GM19372 (cell line): ENCODE measurements around the gene ERG.

Experiments used
- ATAC-seq: cut with Tn5 transposase; IDR thresholded peaks from one replicate; pipeline ENCODE4 v1.9.1; 2021; ENCODE audit warnings: mild to moderate bottlenecking, low read depth, moderate library complexity; ENCODE audit not compliant: unreplicated experiment

Gene ERG

DNA sequence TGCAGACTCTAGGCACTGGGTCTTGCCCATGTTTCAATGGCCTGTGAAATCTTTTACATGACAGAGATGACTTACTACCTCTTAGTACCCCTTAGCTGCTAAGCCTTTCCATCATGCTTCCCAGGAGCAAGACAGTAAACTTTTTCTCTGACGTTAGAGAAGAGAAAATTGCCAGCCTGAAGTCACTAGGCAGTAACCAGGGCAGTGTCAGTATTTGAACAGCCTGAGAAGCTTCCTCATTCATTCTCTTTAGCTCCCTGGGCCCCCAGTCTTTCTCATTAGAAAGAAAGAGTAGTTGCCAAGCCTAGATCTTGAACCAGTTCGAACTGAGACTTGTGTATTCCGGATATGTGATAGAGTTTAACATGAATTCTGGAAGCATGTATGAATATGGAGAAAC, 99.2 kb downstream of the ERG start:
- no peak for ATAC-seq

DNA sequence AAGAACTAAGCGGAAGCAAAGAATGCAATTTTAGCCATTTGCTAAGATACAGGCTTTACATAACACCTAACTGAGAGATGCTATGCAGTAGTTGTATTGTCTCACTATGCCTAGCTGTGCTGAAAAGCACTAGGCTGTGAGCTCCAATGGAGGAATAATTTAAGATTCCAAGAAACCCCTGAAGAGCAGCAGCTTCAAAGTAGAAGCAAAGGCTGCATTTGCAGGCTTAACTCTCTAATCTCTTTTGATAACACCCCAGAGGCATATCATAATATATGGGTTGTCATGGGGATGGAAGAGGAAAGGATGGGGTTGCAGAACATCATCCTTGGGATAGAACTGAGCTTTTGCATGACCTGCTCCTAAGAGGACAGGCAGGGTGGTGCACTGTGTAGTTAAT, 102.0 kb downstream of the ERG start:
- no peak for ATAC-seq

DNA sequence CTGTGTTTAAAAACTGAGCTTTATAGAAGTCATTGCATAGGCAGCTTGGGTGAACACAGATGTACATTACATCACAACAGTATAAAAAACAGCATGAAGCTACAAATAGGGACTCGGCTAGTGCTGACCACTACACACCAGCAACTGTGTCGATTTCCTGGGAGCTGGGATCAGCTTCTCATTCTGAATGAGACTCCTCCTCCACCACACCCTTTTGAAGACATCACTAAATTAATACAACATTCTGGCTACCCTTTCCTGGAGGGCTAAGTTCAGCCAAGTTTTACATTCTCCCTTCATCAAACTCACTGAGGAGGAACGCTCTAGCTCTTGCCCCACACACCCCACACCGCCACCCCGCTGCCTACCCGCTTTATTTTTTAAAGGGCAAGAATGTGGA, 102.7 kb downstream of the ERG start:
- ATAC-seq: no peak

DNA sequence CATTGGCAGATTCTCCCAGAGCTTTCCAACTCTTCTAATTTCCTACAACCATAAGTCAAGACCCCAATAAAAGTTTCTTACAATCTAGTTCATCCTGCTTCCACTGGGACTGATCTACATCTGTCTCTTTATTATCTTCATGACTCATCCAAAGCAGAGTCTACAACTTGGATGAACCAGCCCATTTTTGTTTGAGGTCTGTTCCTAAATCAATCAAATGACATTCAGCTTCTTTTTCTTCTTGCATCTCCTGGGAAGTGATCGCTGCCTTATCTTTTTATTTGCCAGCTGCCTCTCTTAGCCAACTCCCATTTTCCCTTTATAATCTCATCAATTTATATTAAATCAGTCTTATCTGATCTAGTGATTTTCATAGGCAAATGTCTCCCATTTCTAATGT, 105.6 kb downstream of the ERG start:
- ATAC-seq: no peak

DNA sequence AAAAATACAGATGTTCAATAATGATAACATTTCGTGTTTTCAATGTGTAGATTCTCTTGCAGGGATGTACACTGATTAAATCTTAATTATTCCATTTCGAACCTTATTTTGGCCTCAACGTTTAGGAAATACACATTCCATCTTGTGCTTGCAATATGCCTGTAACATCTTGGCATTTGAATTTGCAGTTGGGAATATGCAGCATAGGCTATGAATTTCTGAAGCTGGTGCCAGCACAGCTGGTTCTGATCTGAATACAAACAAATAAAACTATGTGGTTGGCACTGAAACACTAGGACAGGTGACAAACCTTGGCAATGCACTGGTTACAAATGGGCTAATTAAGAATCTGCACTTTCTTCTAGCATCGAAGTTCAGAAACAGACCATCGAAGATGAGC, 108.4 kb downstream of the ERG start:
- no peak for ATAC-seq

DNA sequence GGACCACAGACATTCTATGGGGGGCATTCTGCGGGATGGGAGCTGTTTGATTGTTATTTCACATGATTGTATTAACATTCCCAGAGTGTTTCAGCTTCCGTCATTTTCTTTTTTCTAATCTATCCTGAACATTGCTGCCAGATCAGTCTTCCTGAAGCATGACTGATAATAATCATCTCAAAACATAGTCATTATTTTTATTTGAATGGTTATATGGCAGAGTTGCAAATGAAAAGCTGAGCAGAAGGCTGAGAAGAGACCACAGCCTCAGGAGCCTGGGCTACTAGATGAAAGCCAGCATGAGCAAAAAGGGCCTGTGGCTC, 109.0 kb downstream of the ERG start:
- no peak for ATAC-seq

DNA sequence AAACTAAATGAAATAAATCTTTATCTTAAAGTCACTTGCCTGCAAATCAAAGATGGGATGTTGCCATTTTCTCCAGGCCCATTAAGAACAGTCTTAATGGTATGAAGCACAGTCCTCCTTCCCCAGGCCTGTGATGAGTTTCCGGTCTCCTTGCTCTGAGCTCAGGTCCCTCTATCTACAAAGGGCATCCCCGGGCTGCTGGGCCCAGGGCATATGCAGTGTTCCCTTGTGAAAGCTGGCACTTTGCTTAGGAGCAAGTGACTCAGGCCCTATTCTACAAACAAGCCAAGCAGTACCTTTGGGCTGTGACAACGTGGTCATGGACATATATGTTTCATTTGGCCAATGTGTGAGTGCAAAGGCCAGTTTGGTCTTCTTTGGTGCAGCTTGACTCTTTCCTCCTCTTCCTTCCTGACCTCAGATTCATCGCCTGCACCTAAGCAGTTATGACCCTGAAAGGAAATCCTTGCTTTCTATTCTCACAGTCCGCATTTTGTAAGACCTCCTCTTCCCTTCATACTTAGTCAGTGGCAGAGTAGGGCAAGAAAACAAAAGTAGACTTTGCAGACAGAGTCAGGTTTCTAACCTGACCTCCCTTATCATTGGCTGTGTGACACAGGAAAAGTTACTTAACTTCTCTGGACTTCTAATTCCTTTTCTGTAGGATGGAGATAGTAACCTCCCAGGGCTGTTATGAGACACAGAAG, 109.5 kb downstream of the ERG start:
- ATAC-seq: no peak

DNA sequence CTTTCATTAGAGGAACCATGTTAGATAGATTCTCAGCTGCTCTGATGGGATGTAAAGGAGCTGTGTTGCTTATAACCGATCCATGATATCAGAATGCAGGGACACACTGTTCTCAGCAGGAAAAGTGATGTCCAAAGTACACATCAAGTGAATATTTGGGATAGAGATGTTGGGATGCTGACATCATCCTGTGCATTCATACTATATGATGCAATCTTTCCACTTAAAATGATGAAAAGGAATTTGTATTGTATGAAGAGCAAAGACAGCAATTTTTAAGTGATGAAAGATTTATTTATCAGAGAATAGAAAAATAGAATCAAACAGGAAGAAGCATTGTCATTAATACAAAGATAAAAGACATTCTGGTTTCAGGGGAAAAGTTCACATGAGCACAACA, 110.1 kb downstream of the ERG start:
- no peak for ATAC-seq

DNA sequence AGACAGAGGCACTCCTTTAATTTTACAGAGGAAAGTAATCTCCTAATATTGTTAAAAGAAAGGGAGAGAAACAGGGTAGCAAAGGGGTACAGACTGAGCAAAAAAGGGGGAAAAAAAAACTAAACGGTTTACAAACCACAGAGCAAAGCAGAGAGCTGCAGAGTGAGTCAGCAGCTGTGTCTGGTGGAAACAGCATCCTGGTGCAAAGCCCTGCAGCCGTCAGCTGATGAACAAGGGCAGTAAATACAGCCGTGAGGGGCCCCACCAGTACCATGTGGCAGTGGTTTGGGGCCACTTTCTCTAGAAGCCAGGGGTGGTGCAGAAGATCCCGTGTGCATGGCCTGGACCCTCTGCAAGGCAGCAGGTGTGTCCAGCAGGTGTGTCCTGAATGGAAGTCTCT, 111.3 kb downstream of the ERG start:
- ATAC-seq: no peak

DNA sequence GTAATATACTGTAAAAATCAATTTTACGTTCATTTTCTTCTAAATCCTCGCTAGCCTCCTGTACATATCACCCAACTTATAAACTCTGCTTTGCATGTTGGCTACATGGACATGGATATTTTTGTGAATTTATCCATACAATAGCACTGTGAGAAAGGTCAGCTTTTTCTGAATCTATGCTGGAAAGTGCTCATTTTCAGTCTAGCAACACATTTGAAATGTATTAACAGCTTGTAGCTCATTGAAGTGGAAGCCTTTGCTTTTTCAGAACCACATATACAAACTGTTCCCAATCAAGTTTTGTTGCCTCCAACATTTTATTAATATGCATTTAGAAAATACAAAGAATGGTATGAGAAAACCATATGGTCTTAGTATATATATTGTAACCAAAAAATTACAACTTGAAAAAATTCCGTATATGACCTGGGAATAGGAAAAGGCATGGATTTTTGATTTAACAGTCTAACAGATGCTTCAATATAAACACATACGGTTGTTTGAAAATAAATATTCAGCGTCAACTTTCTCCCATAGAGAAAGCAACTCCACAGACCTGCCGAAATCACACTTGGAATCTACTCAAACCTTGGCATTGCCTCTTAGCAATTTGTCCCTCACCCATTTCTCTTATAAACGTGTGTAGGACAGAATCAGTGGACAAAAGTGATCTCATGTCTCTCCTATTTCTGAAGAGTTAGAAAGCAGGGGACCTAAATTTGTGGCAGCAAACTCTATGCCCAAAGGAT, 112.7 kb downstream of the ERG start:
- ATAC-seq: no peak

DNA sequence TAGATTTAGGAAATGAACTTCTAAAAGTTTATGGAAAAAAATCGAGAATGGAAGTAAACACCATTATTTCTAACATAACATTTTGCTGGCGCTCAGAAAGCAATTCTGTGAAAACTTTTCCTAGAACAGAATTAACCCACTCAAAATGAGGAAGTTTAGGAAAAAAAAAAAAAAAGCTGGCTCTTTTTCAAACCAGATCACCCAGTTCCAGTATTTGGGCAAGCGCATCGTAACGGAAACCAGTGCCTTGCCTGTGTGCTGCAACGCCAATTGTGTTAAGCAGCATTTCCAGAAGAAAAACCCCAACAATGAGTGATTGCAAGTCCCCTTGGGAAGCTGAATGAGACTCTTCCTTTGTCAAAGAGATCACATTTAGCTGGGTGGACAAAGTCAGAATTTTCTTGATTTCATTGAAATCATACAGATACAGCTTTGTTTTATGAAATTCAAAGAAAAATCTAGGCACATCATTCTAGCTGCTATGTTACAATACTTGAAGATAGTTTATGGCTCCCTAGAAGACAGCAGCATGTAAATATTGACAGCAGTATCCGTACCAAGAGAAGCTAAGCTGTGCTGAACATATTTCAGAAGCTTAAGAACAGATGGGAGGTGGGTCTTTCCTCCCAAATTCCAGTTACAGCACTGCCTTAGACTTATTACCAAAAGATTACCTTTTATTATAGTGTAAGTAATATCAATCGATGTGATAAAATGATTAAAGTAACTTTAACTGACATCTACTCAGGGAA, 113.4 kb downstream of the ERG start:
- ATAC-seq: no peak

DNA sequence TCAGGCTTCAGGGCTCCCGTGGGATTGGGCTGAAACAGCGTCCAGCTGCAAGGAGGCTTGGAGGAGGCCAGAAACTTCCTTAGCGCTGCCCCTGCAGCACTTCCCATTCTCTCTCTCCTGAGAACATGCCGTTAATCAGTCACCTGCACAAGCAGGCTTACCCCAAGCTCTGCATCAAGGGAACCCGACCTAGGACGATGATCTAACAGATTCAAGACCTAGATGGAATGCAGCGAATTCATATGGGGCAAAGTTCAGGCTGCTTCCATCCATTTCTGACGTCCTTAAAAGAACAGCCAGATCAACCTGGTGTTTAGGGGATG, 114.1 kb downstream of the ERG start:
- no peak for ATAC-seq

DNA sequence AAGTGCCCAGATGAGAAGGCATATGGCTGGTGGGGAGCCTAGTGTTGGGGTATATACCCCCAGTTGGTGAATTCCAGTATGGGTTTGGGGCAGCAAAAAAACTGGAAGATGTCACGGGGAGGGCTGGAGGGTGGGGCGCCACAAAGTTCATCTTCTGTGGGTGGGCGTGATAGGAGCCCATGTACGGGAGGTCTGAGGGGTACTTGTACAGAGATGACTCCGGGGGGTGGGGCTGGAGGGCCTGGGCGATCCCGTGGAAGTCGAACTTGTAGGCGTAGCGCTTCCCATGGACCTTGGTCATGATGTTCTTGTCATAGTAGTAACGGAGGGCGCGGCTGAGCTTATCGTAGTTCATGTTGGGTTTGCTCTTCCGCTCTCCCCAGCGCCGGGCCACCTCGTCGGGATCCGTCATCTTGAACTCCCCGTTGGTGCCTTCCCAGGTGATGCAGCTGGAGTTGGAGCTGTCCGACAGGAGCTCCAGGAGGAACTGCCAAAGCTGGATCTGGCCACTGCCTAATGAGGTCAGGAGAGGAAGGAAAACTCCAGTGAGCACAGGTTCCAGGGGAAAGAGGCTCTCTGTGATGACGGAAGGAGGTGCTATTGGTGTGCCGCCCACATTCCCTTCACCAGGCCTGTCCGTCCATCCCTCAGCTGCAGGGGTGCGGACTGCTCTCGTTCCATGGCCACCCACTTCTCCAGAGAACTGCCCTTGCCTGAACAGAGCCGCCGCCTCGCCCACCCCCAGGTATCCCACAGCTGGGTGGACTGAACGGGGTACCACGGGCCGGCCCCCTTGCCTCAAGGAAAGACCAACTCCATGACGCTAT, 114.7 kb downstream of the ERG start:
- no peak for ATAC-seq

DNA sequence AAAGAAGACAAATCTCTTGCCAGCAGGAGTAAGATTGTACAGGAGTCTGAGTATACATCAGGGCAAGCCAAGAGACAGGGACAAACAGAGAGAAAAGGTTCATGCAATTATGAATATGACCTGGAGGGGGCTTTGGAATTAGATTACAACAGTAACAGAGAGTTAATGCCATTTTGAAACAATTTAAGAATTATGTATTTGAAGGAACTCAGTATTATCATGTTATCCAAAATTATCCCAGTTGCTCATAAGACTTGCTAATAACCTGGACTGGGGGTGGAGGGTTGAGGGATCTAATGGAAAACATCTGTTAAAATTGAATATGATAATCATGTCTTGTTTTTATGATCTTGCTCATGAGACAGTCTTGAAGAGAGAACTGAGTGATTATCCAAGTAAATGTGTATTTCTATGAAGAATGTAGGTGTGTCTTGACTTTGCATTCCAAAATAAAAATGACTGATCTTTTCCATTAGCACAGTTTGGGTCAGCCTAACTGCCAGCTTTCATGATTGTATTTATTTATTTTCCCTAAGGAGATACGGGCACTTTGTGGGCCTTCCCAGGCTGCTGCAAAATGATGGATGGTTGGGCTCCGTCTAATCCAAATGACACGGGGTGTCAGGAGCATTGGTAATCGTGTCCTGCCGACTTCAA, 117.7 kb downstream of the ERG start:
- ATAC-seq: no peak

DNA sequence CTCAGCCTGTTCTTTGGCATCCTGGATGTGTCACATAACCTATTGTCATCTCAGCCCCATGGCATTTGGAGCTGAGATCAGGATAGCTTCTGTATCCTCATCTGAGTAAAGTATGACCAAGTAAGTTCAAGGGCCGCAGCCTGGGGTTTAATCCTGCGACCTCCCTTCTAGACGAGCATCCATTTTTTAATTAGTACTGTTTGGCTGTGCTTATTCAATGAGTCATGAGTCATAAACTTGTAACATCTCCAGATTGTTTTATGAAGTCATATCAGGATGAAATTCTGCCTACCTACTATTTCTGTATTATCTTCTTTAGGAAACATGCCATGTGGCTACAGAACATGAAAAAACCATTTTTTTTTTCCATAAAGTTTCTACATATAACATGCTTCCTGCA, 119.1 kb downstream of the ERG start:
- no peak for ATAC-seq

DNA sequence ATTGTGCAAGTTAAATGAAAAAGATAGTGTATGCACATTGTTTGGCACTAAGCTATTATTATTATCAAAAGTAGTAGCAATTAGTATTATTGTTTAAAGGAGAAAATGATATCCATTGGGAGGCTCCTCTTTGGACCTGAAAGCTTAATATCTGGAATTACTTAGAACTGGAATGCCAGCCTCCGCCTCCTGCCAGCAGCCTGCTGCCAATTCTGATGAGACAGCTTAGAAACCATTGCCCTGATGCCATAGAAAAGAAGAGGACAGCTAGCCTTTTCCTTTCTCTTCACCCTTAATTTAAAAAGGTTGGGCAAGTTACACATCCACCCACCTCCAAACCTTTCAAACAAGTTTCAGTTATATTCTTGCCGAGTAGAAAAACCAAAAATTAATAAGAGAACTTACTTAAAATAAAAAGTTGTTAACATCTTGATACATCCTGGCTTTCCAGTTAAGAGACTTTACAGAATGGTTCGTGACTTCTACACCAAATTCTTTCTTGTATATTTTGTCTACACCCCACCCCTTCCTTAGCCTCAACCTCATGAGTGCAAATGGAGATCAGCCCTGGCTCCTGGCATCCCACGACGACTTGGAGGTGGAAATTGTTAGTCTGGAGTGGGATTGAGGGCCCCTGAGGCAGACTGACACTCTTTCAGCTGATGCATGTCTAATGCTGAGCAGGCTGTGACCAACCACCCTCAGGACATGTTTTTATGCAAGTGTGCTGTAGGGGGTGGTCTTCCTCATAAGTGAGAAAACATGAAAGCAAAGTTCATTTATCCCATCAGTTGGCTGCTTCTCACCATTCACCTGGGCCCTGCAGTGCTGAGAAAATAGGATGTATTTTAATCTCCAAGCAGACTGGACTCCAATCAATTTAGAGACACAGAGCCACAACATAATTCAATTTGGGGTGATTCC, 120.8 kb downstream of the ERG start:
- ATAC-seq: no peak

DNA sequence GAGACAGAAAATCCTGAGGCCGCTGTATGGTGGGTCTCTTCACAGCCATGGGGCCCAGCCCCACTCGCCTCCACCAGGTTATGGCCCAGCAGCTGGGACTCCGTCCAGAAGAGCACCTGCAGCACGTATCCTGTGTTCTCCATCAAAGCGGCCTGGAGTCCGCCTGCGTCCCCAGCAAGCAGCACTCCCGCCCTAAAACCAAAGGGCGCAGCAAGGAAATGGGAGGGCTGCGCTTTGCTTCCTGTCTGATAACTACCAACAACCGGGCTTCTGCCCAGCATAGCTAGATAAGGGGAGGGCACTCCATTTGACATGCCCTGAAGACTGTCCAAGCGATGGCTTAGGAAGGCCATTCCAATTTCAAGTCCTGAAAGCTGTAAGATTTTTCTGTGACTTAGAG, 121.6 kb downstream of the ERG start:
- ATAC-seq: no peak

DNA sequence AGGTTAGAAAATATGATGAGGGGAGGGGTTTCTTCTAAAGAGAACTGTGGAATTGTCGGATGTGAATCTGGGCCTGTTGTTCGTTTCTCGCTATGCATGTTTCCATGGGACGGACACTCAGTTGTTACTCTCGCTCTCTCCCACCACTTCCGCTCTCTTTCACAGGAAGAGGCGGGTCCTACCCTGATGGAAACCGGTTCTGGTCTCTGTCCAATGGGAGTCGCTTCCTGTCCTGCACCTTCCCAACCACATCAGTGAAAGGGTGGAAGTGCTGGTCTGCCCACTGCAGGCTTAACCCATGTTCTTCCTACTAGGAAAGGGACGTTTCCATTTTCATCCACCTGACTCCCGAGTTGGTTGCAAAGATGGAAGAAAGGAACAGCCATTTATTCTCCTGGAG, 122.0 kb downstream of the ERG start:
- ATAC-seq: no peak

DNA sequence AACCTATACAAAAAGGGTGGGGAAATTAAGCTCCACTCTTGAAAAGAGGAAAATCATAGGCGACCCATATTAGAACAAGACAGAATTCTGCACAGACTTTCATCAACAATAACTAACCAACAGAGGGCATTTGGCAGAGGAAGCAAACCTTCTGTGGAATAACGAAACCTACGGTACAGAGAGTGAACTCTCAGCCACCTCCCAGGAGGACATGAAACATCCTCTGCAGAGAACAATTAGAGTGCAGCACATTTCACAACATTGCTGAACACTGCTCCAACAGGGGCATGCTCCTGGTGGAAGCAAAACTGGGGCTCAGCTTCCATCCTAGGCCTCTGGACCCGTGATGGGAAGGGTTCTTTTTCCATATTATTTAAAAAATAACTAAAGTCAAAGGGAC, 130.6 kb downstream of the ERG start:
- ATAC-seq: no peak

DNA sequence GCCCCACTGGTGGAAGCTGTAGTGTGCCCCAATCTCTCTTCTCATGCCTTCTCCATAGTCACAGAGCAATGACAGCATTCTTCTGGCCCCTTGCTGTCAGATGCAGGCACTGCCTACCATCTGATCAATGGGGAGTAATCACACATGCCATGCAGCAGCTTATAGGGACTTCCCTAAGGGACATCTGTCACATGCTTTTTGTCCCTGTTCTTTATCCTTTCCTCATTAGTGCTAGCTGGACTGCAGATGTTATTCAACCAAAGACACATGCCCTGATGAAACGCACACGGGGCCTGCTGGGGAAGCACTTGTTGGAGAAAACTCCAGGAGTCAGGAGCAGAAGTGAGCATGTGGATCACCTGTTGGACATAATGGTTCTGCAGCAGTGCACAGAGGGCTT, 132.8 kb downstream of the ERG start:
- no peak for ATAC-seq
